GM10266 (cell line): Measurements from ENCODE around the gene FGF1.

ENCODE experiments used
- DNase-seq: peaks from one replicate; pipeline ENCODE4 v3.0.0; 2012; ENCODE audit errors: extremely low spot score
- CTCF ChIP-seq: IDR thresholded peaks from 2 replicates; pipeline ENCODE4 v1.5.1; 2012; ENCODE audit warnings: mild to moderate bottlenecking, low read depth; ENCODE audit not compliant: control insufficient read depth, insufficient read depth; ENCODE audit errors: missing control alignments

FGF1 gene

GRCh38 chr5:142636093-142636492 is 49.8 kb downstream of the FGF1 start:
- no peak for DNase-seq
- TF ChIP-seq CTCF = no peak

GRCh38 chr5:142634216-142635011 is 51.5 kb downstream of the FGF1 start:
- DNase-seq = no peak
- no peak for TF ChIP-seq CTCF

- TF ChIP-seq CTCF = no peak
- no peak for DNase-seq
Measured at GRCh38 chr5:142630927-142631539, 54.9 kb downstream of the FGF1 start.

- no peak for TF ChIP-seq CTCF
- DNase-seq = no peak
Measured at GRCh38 chr5:142627383-142628217, 58.3 kb downstream of the FGF1 start.

GRCh38 chr5:142626786-142627185 is 59.1 kb downstream of the FGF1 start:
- no peak for DNase-seq
- TF ChIP-seq CTCF = no peak

- no peak for TF ChIP-seq CTCF
- no peak for DNase-seq
Measured at GRCh38 chr5:142626099-142626498, 59.8 kb downstream of the FGF1 start.
